Measurements from ENCODE around the gene HS1BP3. TPM values are rescaled to one million over a fixed set of nuclear protein-coding genes. Genes with fewer than 3 reads are reported as not detected.

HS1BP3 gene
- total and polyA plus RNA-seq, 2 of the 13 experiments (the other 11 are each of a cell fraction or from before 2014, with no cell fraction given), result 15.2 to 22.0 TPM

DNA sequence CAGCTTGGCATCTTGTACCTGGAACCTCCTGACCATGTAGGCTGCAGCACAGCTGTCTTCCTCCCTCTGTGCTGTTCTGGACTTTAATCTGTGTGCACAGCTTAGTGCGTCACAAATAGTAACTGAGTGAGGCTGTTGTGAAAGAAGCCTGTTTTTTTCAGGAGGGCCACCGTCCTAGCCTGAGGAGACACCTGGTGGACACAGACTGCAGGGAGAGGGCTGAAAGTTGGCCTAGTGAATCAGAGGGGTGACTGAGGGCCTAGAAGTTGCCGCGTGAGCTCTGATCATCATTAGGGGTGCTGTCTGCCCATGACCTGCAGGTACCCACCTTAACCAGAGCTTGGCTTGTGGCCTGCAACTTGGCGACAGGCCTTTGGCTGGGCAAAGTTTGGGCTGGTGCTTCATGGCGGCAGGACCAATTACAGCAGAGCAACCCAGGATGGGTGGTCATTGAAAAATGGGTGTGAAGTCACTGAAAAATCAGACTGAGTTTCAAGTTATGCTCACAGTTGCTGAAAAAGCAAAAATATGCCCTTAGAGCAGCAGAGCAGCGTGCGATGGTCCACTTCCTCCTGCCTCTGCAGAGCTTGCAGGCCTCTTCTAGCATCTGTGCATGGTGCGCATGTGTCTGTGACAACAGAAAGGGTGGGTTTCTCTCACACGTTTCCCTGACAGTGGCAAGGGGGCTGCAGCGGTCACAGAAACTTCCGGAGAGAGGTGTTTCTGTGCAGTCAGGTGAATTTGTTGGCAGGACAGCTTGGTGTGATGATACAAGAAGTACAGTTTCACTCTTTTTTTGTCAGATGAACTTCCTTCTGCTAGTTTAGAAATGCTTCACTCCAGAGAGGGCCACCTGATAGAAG is 25.7 kb upstream of the HS1BP3 start (continued):
- TF ChIP-seq ZMAT3 (CRISPR knock-in tag; conservative IDR thresholded peaks at IDR 0.05), result peak; percentile 76
- peak; percentile 88; the same call in 1 of the 2 replicates for TF ChIP-seq HMGXB3 (CRISPR knock-in tag; IDR thresholded peaks at IDR 0.05; ENCODE audit: borderline replicate concordance)
- no peak for TF ChIP-seq MLLT10 (CRISPR knock-in tag; IDR thresholded peaks at IDR 0.05)
- TF ChIP-seq YEATS2 (CRISPR knock-in tag; IDR thresholded peaks at IDR 0.05; ENCODE audit: borderline replicate concordance), result peak; percentile 72; the same call in 1 of the 2 replicates
- TF ChIP-seq, protein P1, sequence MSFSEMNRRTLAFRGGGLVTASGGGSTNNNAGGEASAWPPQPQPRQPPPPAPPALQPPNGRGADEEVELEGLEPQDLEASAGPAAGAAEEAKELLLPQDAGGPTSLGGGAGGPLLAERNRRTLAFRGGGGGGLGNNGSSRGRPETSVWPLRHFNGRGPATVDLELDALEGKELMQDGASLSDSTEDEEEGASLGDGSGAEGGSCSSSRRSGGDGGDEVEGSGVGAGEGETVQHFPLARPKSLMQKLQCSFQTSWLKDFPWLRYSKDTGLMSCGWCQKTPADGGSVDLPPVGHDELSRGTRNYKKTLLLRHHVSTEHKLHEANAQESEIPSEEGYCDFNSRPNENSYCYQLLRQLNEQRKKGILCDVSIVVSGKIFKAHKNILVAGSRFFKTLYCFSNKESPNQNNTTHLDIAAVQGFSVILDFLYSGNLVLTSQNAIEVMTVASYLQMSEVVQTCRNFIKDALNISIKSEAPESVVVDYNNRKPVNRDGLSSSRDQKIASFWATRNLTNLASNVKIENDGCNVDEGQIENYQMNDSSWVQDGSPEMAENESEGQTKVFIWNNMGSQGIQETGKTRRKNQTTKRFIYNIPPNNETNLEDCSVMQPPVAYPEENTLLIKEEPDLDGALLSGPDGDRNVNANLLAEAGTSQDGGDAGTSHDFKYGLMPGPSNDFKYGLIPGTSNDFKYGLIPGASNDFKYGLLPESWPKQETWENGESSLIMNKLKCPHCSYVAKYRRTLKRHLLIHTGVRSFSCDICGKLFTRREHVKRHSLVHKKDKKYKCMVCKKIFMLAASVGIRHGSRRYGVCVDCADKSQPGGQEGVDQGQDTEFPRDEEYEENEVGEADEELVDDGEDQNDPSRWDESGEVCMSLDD (CRISPR knock-in tag; IDR thresholded peaks at IDR 0.05; ENCODE audit: borderline replicate concordance), result peak; percentile 42; the same call in 1 of the 2 replicates
- TF ChIP-seq, protein P2, sequence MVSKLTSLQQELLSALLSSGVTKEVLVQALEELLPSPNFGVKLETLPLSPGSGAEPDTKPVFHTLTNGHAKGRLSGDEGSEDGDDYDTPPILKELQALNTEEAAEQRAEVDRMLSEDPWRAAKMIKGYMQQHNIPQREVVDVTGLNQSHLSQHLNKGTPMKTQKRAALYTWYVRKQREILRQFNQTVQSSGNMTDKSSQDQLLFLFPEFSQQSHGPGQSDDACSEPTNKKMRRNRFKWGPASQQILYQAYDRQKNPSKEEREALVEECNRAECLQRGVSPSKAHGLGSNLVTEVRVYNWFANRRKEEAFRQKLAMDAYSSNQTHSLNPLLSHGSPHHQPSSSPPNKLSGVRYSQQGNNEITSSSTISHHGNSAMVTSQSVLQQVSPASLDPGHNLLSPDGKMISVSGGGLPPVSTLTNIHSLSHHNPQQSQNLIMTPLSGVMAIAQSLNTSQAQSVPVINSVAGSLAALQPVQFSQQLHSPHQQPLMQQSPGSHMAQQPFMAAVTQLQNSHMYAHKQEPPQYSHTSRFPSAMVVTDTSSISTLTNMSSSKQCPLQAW (CRISPR knock-in tag; IDR thresholded peaks at IDR 0.05), result peak; percentile 98
- TF ChIP-seq, protein P3, sequence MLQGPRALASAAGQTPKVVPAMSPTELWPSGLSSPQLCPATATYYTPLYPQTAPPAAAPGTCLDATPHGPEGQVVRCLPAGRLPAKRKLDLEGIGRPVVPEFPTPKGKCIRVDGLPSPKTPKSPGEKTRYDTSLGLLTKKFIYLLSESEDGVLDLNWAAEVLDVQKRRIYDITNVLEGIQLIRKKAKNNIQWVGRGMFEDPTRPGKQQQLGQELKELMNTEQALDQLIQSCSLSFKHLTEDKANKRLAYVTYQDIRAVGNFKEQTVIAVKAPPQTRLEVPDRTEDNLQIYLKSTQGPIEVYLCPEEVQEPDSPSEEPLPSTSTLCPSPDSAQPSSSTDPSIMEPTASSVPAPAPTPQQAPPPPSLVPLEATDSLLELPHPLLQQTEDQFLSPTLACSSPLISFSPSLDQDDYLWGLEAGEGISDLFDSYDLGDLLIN (CRISPR knock-in tag; IDR thresholded peaks at IDR 0.05; ENCODE audit: borderline replicate concordance), result peak; percentile 43; the same call in 1 of the 2 replicates
- TF ChIP-seq ZNF709 (CRISPR knock-in tag; IDR thresholded peaks at IDR 0.05), result peak; percentile 79
- TF ChIP-seq ZBTB7A (CRISPR knock-in tag; IDR thresholded peaks at IDR 0.05), result peak; percentile 69; the same call in 1 of the 2 replicates
- peak; percentile 26; the same call in 1 of the 2 replicates for TF ChIP-seq RXRA (CRISPR knock-in tag; IDR thresholded peaks at IDR 0.05)
- peak; percentile 71; the same call in 1 of the 2 replicates for TF ChIP-seq ZNF256 (CRISPR knock-in tag; conservative IDR thresholded peaks at IDR 0.05)
- TF ChIP-seq EP300 (IDR thresholded peaks at IDR 0.05; ENCODE audit: low read depth in 2 of 2, low read length in 2 of 2), result peak; percentile 53 to 86; a peak in 3 of 4 replicates
- peak; percentile 75; the same call in 1 of the 2 replicates for TF ChIP-seq EP300 (CRISPR knock-in tag; IDR thresholded peaks at IDR 0.05; ENCODE audit: borderline replicate concordance)
- TF ChIP-seq ZNF629 (CRISPR knock-in tag; conservative IDR thresholded peaks at IDR 0.05), result peak; percentile 59; the same call in 1 of the 2 replicates
- TF ChIP-seq ZNF746 (CRISPR knock-in tag; IDR thresholded peaks at IDR 0.05), result peak; percentile 94
- TF ChIP-seq CHD2 (IDR thresholded peaks at IDR 0.05; ENCODE audit: low read depth, low read length), result no peak
- TF ChIP-seq CEBPG (CRISPR knock-in tag; IDR thresholded peaks at IDR 0.05), result peak; percentile 99
- peak; percentile 73 for TF ChIP-seq SIX4 (CRISPR knock-in tag; IDR thresholded peaks at IDR 0.05)
- peak; percentile 78 for TF ChIP-seq GATAD1 (CRISPR knock-in tag; IDR thresholded peaks at IDR 0.05)
- TF ChIP-seq CENPX (CRISPR knock-in tag; IDR thresholded peaks at IDR 0.05), result no peak

Data from HepG2 (cell line).